ENCODE measurements around the gene ETV3. TPM values are rescaled to one million over a fixed set of nuclear protein-coding genes. Genes with fewer than 3 reads are reported as not detected.
A peak's percentile ranks its signal among the peaks of the same experiment; 100 is the strongest.

ETV3 gene
- total RNA-seq, 2 donors from 2014 or later, result 26.9 to 40.6 TPM

GRCh38 chr1:157114183-157115121, 23.7 kb downstream of the ETV3 start:
- Mint-ChIP-seq H3K27ac (no peak overlapping the region), H3K9me3 (no peaks in the 10 kb centered on the region), H3K4me3 (no peak overlapping the region), H3K4me1 (peaks cover 60% of the 10 kb centered on the region), H3K36me3 (ENCODE audit: low read depth) (no peaks in the 10 kb centered on the region), H3K27me3 (ENCODE audit: insufficient read depth) (peaks cover 26% of the 10 kb centered on the region)
- TF ChIP-seq CTCF (conservative IDR thresholded peaks at IDR 0.05), result no peak
- Histone ChIP-seq H3K27ac (ENCODE audit: low read depth, low read length) (no peak overlapping the region), H3K4me3 (ENCODE audit: low read length) (no peak overlapping the region), H3K9me3 (ENCODE audit: control insufficient read depth, low read length) (no peaks in the 10 kb centered on the region), H3K36me3 (ENCODE audit: control insufficient read depth, insufficient read depth, low read length) (no peaks in the 10 kb centered on the region), H3K9ac (ENCODE audit: extremely low read depth, low read length, poor library complexity, severe bottlenecking) (no peak overlapping the region), H3K27me3 (ENCODE audit: control insufficient read depth, insufficient read depth, low read length, poor library complexity, severe bottlenecking) (no peaks in the 10 kb centered on the region), H3K4me1 (ENCODE audit: control insufficient read depth, insufficient read depth, low read length) (peaks cover 12% of the 10 kb centered on the region)
- DNase-seq, result peak; percentile 48
- 92 to 97% methylated on average over 16 to 18 of the region's 18 CpGs for WGBS, 2 experiments (ENCODE audit: insufficient coverage in 1 of 2, insufficient read length in 1 of 2)

GRCh38 chr1:157113631-157114030, 24.6 kb downstream of the ETV3 start:
- WGBS, 2 experiments (ENCODE audit: insufficient coverage in 1 of 2, insufficient read length in 1 of 2), result 44 to 66% methylated on average over 1 to 3 of the region's 3 CpGs
- no peaks in the 10 kb centered on the region for H3K27me3 ChIP-seq (ENCODE audit: control insufficient read depth, insufficient read depth, low read length, poor library complexity, severe bottlenecking)
- H3K27ac ChIP-seq (ENCODE audit: low read depth, low read length), result no peak overlapping the region
- peak; percentile 70 for DNase-seq
- H3K27ac Mint-ChIP-seq, result no peak overlapping the region
- H3K36me3 ChIP-seq (ENCODE audit: control insufficient read depth, insufficient read depth, low read length), result no peaks in the 10 kb centered on the region
- H3K4me1 Mint-ChIP-seq, result peaks cover 59% of the 10 kb centered on the region
- TF ChIP-seq CTCF (conservative IDR thresholded peaks at IDR 0.05), result no peak
- H3K27me3 Mint-ChIP-seq (ENCODE audit: insufficient read depth), result peaks cover 32% of the 10 kb centered on the region
- H3K9ac ChIP-seq (ENCODE audit: extremely low read depth, low read length, poor library complexity, severe bottlenecking), result no peak overlapping the region
- H3K9me3 ChIP-seq (ENCODE audit: control insufficient read depth, low read length), result no peaks in the 10 kb centered on the region
- no peak overlapping the region for H3K4me3 Mint-ChIP-seq
- no peaks in the 10 kb centered on the region for H3K36me3 Mint-ChIP-seq (ENCODE audit: low read depth)
- no peak overlapping the region for H3K4me3 ChIP-seq (ENCODE audit: low read length)
- H3K4me1 ChIP-seq (ENCODE audit: control insufficient read depth, insufficient read depth, low read length), result peaks cover 12% of the 10 kb centered on the region
- H3K9me3 Mint-ChIP-seq, result no peaks in the 10 kb centered on the region

- no peaks in the 10 kb centered on the region for H3K9me3 ChIP-seq (ENCODE audit: control insufficient read depth, low read length)
- Mint-ChIP-seq H3K36me3 (ENCODE audit: low read depth) (no peaks in the 10 kb centered on the region), H3K27ac (no peak overlapping the region), H3K27me3 (ENCODE audit: insufficient read depth) (peaks cover 35% of the 10 kb centered on the region), H3K9me3 (no peaks in the 10 kb centered on the region), H3K4me3 (no peak overlapping the region), H3K4me1 (peaks cover 60% of the 10 kb centered on the region)
- DNase-seq, result no peak
- no peak overlapping the region for H3K4me3 ChIP-seq (ENCODE audit: low read length)
- TF ChIP-seq CTCF (conservative IDR thresholded peaks at IDR 0.05), result no peak
- no peak overlapping the region for H3K27ac ChIP-seq (ENCODE audit: low read depth, low read length)
- H3K4me1 ChIP-seq (ENCODE audit: control insufficient read depth, insufficient read depth, low read length), result peaks cover 12% of the 10 kb centered on the region
- no peaks in the 10 kb centered on the region for H3K27me3 ChIP-seq (ENCODE audit: control insufficient read depth, insufficient read depth, low read length, poor library complexity, severe bottlenecking)
- WGBS, 2 experiments (ENCODE audit: insufficient coverage in 1 of 2, insufficient read length in 1 of 2), result 86 to 88% methylated on average over 3 to 7 of the region's 7 CpGs
- H3K36me3 ChIP-seq (ENCODE audit: control insufficient read depth, insufficient read depth, low read length), result no peaks in the 10 kb centered on the region
- H3K9ac ChIP-seq (ENCODE audit: extremely low read depth, low read length, poor library complexity, severe bottlenecking), result no peak overlapping the region
These were observed 25.1 kb downstream of the ETV3 start for GRCh38 chr1:157113106-157113505.
